WI38 (cell line): ENCODE measurements around the gene SHISA9.

Source experiments
- H3K4me3 ChIP-seq: 2 replicates; pipeline ENCODE4 v1.5.1; 2011; ENCODE audit warnings: low read depth, mild to moderate bottlenecking, control low read depth, low read length
- CTCF ChIP-seq: IDR thresholded peaks from 2 replicates; pipeline ENCODE4 v1.5.1; 2012; ENCODE audit warnings: low read depth, mild to moderate bottlenecking, control low read depth, low read length

SHISA9 gene

DNA sequence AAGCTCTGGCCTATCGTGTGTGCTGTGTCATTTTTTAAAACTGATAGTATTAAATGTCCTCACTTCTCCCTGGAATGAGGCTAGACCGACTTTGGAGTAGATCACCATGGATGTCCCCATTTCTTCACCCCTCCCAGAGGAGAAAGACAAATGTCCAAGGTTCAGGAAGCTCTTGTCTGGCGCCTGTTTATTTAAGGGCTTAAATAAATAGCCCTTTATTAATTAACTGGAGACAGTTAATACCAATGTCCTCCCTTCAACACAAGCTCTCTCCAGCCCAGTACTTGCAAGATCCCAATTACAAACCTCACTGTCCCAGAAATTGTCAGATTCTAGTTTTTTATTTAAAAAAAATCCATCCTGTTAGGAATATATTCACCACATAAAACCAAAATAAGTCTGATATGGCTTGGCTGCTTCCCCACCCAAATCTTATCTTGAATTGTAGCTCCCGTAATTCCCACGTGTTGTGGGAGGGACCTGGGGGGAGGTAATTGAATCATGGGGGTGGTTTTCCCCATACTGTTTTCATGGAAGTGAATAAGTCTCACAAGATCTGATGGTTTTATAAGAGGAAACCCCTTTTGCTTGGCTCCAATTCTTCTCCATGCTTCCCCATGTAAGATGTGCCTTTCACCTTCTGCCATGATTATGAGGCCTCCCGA, 344.4 kb downstream of the SHISA9 start:
- H3K4me3 ChIP-seq, result no peak overlapping the region
- no peak for TF ChIP-seq CTCF

DNA sequence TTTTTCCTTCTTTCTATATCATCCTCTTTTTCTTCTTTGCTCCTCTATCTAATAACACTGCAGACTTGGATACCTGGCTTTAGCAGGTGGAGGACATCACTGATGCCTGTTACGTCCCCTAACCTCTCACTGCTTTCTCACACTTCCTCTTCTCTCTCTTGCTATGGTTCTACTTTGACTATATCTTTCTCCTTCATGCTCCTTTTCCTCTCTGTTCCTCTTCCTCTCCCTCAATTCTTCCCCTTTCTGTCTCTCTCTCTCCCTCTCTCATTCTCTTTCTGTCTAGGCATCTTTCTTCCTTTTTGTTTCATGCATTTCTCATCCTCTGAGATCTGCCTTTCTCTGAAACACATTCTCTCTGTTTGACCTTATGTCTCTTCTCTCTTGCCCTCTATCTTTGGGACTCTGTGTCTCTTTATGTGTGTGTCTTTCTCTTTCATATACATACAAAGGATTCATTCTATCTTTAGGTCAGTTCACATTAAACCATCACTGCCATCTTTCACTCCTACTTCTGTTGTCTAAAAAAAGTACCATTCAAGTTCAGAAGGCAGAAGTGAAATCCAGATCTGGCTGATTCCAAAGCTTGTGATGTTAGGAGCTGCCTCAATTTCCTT, 353.7 kb downstream of the SHISA9 start:
- H3K4me3 ChIP-seq, result no peak overlapping the region
- TF ChIP-seq CTCF, result no peak

- TF ChIP-seq CTCF, result no peak
- H3K4me3 ChIP-seq, result no peak overlapping the region
Measured at GRCh38 chr16:13262270-13263090, 361.1 kb downstream of the SHISA9 start.

- no peak for TF ChIP-seq CTCF
- no peak overlapping the region for H3K4me3 ChIP-seq
Measured at GRCh38 chr16:13264749-13265552, 363.6 kb downstream of the SHISA9 start.

DNA sequence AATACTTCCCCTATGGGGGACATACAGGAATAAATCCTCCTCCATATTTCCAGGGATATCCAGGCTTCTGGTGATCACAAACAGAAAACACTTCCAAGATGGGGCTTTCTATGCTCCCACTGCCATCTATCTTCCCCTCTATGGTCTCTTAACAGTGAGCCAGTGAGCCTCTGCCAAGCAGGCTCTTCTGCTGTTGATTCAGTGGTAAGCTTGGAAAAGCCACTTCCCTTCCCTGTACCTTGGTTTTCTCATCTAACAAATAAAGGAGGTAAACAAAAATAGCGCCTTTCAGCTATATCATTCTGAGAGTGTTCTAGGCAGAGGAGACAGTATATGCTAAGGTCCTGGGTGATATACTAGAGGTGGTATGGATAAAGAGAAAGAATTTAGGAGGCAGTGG, 368.0 kb downstream of the SHISA9 start:
- TF ChIP-seq CTCF, result no peak

GRCh38 chr16:13269905-13270528, 368.6 kb downstream of the SHISA9 start:
- H3K4me3 ChIP-seq, result no peak overlapping the region
- no peak for TF ChIP-seq CTCF

More for the DNA sequence above, 368.0 kb downstream of the SHISA9 start:
- no peak overlapping the region for H3K4me3 ChIP-seq
